GM19395 (cell line): Measurements from ENCODE around the gene RCSD1.
"Not testable (repeated sequence)": the region's sequence is repeated elsewhere in the genome, so short reads cannot be mapped to it uniquely, and the experiment has no call there.

Source experiments
- ATAC-seq: cut with Tn5 transposase; IDR thresholded peaks from one replicate; pipeline ENCODE4 v1.9.1; 2021; ENCODE audit warnings: mild to moderate bottlenecking, moderate library complexity; ENCODE audit not compliant: unreplicated experiment

Gene RCSD1

DNA sequence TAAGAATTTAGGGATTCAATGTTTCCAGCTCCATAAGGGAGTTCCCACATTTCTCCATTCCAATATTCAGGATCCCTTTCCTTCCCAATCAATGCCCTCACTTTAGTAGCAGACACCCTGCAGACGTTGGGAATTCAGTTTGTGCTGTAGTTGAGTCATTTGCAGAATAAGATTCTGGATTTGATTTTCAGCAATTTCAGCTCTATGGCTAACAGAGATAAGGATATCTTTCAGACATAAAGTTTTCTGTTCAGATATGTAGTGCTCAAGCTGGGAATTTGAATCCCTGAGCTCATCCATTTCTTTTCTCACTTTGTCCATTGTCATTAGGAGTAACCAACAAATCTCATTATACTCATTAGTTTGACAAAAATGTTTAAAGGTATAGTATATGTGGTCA, 104.8 kb downstream of the RCSD1 start:
- no peak for ATAC-seq

DNA sequence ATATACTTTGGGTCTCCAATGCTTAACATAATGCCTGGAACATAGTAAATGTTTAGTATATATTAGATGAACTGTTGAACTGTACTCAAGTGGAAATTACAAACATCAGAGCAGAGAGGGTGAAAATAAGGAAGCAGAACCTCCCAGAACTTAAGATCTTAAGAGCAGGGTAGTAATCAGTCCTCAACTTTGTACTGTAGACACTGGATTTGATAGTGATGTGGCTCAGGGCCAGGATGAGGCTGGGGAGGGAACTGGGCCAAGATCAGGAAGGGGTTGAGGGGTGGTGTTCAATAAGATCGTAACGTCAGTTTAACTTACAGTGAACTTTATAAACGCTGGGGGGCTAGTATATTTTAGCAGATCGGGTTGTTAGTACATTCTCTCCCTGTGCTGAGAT, 107.1 kb downstream of the RCSD1 start:
- no peak for ATAC-seq

DNA sequence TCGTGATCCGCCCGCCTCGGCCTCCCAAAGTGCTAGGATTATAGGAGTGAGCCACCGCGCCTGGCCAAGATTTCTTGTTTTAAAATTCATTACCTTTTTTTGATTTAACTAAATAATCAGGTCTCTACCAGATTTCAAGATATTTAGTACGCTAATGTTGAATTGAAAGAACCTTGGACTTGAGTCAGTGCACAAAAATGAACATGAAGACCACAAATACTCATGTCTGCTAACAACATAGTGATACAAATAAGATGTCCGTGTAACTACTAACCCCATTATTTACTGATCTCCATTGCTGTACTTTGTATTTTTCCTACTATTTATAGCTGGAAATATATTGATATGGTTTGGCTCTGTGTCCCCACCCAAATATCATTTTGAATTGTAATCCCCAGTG, 108.1 kb downstream of the RCSD1 start:
- ATAC-seq, result no peak

DNA sequence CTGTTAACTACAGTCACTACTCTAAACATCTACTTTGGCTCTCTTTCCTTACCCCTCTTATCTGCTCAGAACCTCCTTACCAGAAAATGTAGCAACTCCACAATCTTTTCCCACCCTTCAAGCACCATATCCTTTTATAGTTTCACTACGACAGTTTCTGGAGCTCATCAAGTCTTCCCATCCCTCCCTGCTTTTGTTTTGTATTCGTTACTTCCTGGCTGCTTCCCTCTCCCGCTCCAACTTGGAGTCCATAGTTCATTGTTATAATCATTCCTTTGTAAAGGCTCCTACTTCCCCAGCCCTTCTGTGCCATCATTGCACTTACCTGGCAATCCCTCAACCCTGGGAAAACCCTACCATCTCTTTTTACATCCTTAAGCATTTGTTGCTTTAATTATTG, 109.7 kb downstream of the RCSD1 start:
- no peak for ATAC-seq

DNA sequence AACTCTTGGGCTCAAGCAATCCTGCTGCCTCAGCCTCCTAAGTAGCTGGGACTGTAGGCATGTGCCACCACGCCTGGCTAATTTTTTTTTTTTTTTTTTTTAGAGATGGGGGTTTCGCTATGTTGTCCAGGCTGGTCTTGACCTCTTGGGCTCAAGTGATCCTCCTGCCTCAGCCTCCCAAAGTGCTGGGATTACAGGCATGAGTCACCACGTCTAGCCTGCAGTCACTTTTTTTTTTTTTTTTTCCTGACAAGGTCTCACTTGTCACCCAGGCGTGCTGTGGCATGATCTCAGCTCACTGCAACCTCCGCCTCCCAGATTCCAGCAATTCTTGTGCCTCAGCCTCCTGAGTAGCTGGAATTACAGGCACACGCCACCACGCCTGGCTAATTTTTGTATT, 111.1 kb downstream of the RCSD1 start:
- not testable (repeated sequence) for ATAC-seq

DNA sequence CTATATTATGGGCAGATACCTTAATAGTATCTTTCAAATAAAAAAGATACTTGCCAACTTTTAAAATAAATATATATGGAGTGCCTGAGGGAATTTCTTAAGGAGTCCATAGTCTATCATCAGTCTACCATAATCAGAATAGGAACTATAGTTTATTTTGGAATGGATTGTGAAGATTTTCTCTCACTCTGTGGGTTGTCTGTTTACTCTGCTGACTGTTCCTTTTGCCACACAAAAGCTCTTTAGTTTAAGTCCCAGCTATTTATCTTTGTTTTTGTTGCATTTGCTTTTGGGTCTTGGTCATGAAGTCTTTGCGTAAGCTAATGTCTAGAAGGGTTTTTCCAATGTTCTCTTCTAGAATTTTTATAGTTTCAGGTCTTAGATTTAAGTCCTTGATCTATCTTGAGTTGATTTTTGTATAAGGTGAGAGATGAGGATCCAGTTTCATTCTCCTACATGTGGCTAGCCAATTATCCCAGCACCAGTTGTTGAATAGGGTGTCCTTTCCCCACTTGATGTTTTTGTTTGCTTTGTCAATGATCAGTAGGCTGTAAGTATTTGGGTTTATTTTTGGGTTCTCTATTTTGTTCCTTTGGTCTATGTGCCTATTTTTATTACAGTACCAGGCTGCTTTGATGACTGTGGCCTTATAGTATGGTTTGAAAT, 112.5 kb downstream of the RCSD1 start:
- not testable (repeated sequence) for ATAC-seq

DNA sequence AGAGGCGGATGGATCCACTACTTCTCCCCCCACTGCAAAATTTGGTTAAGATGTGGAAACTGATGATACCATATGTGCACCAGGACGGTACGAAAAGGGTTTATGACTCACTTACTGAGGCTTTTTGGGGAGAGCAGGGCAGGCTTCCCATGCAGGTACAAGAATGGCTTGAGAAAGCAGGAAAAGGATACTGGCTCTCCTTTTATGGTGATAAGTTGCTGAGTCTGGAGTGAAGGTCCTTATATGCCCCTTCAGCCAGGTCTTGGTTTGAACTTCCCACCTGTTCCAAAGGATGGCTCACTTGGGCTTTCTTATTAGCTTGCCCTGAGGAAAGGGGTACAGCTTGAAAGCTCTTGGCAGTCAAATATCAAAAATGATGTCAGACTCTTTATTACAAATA, 114.9 kb downstream of the RCSD1 start:
- no peak for ATAC-seq

DNA sequence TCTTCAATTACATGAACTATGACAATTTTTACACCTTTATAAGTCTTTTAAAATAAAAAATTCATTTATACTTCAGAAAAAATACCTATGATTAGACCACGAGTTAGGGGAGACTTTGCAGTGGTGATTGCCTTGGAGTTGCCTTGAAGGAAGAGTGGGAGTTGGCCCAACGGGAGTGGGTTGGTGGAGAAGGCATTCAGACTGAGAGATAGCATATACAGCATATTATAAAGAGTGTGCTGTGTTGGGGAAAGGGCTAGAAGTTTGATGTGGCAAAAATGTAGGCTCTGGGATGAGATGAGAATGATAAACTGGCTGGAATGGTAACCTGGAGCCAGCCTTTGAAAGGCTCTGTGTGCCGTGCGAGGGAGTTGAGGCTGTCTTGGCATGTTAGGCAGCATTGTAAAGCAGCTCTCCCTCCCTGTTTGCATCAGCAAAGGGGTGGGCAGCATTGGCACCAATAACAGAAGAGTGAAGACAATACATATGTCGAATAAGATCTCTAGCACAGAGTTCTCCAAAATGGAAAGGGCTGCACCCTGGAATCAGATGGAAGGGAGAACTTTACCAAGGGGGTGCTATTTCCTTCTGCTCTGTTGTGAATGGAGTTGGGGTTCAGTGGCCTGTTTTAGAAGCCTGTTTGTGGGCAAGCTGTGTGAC, 116.1 kb downstream of the RCSD1 start:
- no peak for ATAC-seq

DNA sequence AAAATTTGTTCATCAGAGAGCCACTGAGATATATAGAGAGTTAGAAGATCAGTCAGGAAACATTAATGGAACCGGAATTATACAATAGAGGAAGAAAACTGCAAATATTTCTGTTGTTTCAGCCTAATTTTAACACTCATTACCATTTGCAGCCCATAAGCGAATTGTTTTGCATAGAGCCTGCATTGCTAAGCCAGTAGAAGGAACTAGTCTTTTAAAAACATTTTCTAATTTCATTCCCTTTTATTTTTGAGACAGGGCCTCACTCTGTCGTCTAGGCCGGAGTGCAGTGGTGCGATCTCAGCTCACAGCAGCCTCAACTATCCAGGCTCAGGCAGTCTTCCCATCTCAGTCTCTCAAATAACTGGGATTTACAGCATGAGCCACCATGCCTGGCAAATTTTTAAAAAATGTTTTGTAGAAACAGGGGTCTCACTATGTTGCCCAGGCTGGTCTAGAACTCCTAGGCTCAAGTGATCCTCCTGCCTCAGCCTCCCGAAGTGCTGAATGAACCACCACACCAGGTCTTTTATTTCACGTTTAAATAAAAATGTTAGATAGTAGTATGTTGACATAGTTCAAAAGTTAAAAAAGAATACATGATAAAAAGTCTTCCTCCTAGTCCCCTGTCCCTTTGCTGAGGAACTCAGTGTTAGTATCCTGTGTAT, 117.1 kb downstream of the RCSD1 start:
- ATAC-seq, result no peak

DNA sequence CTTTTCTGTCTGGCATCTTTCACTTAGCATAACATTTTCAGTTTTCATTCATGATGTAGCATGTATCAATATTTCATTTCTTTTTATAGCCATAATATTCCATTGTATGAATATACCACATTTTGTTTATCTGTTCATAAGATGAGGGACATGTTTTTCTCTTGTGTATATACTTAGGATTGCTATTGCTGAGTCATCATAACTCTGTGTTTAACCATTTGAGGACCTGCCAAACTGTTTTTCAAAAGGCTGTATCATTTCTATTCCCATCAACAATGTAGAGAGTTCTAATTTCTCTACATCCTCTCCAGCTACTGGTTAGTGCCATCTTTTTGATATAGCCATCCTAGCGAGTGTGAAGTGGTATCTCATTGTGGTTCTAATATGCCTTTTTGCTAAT, 118.0 kb downstream of the RCSD1 start:
- ATAC-seq, result no peak

DNA sequence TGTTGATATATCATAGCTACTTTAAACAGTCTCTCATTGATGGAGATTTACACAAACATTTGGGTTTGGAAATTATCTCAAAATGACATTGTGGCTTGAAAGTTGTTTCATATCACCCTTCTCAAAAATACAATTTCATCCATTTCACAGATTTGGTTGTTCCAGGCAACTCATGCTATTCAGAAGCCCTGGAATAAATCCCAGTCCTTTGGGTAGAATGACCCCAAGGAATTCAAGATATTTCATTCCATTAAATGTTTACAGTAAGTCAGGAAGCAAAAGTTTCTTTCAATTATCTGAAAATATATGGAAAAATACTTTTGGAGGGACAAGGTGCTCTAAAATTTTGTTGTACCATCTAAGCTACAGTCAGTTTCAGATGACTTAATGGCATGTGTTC, 118.9 kb downstream of the RCSD1 start:
- ATAC-seq, result no peak

DNA sequence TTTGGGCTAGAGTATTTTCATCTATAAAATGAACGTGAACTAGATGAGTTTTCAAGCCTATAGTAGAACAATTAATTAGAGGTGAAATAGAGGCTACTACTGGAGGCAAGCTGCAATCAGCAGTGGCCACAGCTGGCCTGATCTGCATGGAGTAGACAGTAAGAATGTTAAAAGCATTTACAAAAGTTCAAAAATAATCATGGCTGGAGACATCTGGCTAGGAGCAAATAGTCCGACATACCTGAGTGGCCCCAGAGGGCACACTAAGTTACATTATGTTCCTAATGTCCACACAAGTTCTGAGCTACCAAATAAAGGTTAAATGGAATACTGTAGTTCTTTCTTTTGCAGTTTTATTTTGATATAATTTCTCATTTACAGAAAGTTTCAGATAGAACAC, 119.7 kb downstream of the RCSD1 start:
- ATAC-seq, result no peak

DNA sequence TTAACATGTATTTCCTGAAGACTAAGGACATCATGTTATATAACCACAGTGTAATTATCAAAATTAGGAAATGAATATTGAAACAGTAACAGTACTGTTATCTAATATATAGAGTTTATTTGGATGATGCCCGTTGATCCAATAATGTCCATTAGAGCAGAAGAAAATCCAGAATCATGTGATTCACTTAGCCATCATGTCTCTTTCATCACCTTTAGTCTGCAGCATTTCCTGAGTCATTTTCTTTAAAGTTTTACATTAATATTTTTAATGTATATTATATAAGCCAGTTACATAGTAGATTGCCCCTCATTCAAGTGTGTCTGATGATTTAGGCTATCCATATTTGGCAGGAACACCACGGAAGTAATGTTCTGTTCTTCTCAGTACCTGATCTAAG, 120.6 kb downstream of the RCSD1 start:
- ATAC-seq, result no peak

DNA sequence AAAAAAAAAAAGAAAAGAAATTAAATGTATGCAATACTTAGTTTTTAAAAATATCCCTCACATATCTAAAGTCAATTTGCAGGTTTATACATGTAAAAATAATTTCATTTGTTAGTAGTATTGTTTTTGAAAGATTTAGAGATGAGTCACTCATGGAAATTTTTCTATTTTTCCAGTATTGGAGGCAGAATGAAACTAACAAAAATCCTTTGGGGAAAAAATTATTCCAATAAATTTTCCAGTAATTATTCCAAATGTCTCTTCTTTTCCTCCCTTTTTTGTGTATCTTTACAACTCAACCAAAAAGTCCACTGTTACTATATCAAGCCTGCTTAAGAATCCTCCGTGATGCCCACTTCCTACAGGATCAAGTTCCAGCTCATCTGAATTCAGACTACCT, 121.6 kb downstream of the RCSD1 start:
- no peak for ATAC-seq

DNA sequence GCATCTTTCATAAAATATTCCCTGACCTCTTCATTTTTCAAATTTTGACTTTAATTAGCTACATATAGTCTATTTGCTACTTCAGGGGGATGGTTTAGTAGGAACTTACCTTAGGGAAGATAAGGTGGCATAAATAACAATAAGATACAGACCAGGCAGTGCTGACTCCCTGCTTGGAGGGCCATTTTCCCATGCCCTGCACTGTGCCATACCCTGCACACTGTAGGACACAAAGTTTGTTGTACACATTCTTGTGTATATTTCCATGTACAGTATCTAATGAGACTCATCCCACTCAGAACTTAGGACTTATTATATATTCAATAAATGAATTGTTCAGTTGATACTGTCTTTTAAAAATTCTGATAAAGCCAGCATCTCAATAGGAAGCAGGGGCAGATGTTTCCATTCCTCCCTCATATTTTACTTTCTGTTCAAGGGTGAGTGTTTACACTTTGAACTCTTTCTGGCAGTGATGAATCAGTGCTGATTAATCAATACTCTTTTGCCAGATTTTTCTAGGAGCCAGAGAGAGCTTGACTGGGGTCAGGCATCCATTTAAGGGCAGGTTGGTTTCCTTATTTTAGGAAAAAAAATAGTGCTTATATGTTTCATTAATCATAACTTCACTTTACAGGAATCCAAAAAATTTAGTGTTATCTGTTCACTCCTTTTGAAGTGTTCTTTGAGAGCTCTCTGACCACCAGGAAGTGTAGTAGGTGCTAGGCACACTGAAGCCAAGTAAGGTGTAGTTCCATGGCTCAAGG, 122.4 kb downstream of the RCSD1 start:
- ATAC-seq, result no peak

DNA sequence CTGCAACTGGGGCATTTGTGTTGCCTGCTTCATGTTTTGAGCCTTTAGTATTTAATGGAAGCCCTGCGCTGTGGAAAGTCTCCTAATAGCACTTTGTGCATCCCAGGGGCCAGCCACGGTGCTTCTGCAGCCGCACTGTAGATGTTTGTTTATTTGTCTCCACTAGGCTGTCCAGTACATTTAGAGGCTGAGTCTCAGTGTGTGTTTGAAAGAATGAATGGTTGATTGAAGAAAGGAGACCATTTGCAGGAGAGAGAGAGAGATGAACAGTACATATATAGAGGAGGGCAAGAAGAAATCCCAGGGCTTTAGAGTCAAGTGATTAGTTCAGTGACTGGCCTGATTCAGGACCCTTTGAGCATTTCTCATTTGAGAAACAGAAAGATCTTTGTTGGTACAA, 125.6 kb downstream of the RCSD1 start:
- no peak for ATAC-seq
